Activated naive CD4-positive, alpha-beta T cell treated with anti-CD3 and anti-CD28 coated beads, Interleukin-2, amount 10 ng/mL, durations not matched to agents 7 days and 5 days (primary cell): Measurements from ENCODE around the gene ZNF619.

Experiments used
- CTCF ChIA-PET: fragments of 350-600 bp; sonication (Branson Sonifier 250); formaldehyde crosslinking; loops from one replicate; lab custom pipeline; 2021; ENCODE audit warnings: antibody characterized with exemption; lab: Charles Lee
- DNase-seq: peaks from one replicate; pipeline ENCODE4 v3.0.0-alpha.2; 2020
- H3K27ac Mint-ChIP-seq: one replicate; pipeline ENCODE4 v1.8.0; 2021; ENCODE audit warnings: mild to moderate bottlenecking, moderate library complexity, mixed read lengths
- H3K27me3 Mint-ChIP-seq: one replicate; pipeline ENCODE4 v1.8.0; 2021; ENCODE audit warnings: mild to moderate bottlenecking, mixed read lengths
- H3K36me3 Mint-ChIP-seq: one replicate; pipeline ENCODE4 v1.8.0; 2021; ENCODE audit warnings: mixed read lengths
- H3K4me1 Mint-ChIP-seq: one replicate; pipeline ENCODE4 v1.8.0; 2021; ENCODE audit warnings: mixed read lengths
- H3K4me3 Mint-ChIP-seq: one replicate; pipeline ENCODE4 v1.8.0; 2021; ENCODE audit warnings: mild to moderate bottlenecking, moderate library complexity, mixed read lengths
- H3K9me3 Mint-ChIP-seq: one replicate; pipeline ENCODE4 v1.8.0; 2021; ENCODE audit warnings: mixed read lengths

Gene ZNF619

DNA sequence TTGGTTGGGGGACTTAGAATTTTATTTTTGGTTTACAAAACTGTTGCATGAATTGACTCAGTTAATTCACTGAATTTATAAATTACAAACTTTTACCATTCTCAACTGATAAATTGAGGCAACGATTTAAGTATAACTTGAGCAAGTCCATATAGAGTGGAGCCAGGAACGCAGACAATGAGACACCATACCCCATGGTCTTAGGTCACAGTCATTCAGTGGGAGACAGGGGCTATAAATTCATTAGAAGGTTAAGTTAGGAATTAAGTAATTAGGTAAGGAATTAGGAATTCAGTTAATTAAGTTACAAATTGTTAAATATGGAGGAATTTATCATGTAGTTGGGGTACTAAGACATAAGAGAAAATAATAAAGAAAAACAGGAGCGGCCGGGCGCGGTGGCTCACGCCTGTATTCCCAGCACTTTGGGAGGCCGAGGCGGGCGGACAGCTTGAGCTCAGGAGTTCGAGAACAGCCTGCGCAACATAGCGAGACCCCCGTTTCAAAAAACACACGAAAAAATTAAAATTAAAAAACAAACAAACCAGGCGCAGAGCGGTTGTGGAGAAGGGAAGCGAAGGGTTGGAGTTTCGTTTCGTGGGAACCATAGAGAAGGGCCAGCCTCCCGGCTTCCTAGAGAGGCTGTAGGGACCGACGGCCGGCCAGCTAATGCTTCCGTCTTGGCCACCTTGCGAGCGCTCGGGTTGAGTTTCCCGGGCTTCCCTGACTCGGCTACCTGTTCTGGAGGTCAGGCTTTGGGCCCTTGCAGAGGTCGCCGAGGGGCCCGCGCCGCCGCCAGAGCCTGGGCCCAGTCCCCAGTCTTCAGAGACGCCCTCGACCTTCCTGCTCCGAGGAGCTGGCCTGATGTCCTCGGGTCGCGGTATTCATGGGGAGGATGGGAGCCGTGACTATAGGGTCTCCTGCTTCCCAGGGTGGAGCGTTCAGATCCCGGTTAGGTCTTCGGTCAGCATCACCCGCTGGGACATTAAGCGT, at the start of gene ZNF619:
ZNF619 (plus strand) TSS at position 645 of the 993 bp plus-strand sequence. CDS start 858 bp downstream, outside the sequence.
- no peaks in the 10 kb centered on the region for H3K9me3 Mint-ChIP-seq
- peak within 1 kb of the TSS; percentile 61 for H3K27ac Mint-ChIP-seq
- peak; percentile 69 for DNase-seq
- peaks cover 8% of the 10 kb centered on the region for H3K27me3 Mint-ChIP-seq
- H3K4me3 Mint-ChIP-seq: peak within 1 kb of the TSS; percentile 82
- H3K36me3 Mint-ChIP-seq: peaks cover 25% of the 10 kb centered on the region
- H3K4me1 Mint-ChIP-seq: peaks cover 23% of the 10 kb centered on the region
- CTCF ChIA-PET: no interaction called here

DNA sequence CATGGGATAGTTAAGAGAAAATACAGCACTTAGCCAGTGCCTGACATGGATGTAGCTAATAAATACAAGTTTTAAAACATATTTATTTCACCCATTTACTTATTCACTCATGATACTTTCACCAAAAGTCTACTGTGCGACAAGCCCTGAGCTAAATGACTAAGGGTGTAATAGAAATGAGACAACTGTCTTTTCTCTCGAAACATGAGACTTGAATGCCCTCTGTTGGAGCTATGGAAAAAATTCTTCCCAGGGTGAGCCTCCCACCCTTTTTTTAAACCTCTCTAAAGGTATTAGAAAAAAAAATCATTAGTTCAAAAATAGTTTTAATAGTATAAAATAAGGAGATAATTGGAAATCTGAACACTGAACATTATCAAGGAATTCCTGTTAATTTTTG, 44.1 kb upstream of the ZNF619 start:
- no peak for DNase-seq
- Mint-ChIP-seq H3K4me1 (no peaks in the 10 kb centered on the region), H3K4me3 (no peak overlapping the region), H3K36me3 (no peaks in the 10 kb centered on the region), H3K27me3 (peaks cover 6% of the 10 kb centered on the region), H3K9me3 (no peaks in the 10 kb centered on the region), H3K27ac (no peak overlapping the region)
- CTCF ChIA-PET: no interaction called here

DNA sequence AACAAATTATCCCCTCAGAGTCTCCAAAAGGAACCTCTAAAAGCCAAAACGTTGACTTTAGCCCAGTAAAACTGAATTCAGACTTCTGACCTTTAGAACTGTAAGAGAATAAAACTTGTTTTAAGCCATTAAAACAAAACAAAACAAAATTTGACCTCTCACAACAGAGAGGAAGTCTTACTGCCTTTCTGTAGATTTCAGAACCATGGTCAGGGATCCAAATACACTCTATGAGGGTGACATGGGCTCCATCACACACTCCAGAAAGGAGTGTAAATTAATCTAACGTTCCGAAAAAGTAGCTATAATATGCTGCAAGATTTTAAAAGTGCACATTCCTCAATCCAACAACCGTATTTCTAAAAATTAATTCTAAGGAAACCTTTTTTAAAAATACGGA, 39.0 kb upstream of the ZNF619 start:
- Mint-ChIP-seq H3K4me1 (no peaks in the 10 kb centered on the region), H3K27ac (no peak overlapping the region), H3K36me3 (no peaks in the 10 kb centered on the region), H3K4me3 (no peak overlapping the region), H3K27me3 (no peaks in the 10 kb centered on the region), H3K9me3 (no peaks in the 10 kb centered on the region)
- CTCF ChIA-PET: no interaction called here
- DNase-seq: no peak

DNA sequence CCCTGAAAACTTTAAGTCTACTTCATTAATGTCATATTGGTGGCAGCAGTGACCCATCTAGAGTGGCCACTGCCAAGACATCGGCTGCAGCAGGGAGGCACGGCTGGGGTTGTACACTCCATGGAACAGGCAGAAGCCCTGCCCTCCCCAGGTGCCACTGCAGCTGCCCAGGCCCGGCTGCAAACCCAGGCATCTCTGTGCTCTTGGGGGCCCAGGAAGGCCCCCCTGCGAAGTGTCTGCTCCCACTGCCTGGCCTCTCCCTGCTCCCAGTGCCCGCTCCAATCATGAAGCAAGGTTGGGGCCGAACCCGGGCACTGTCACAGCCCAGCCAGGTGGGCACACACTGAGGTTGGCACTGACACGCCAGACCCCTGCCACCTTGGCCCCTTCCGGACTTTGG, 31.9 kb upstream of the ZNF619 start:
- Mint-ChIP-seq H3K27me3 (no peaks in the 10 kb centered on the region), H3K9me3 (no peaks in the 10 kb centered on the region), H3K36me3 (no peaks in the 10 kb centered on the region), H3K4me1 (no peaks in the 10 kb centered on the region), H3K27ac (no peak overlapping the region), H3K4me3 (no peak overlapping the region)
- CTCF ChIA-PET: no interaction called here
- no peak for DNase-seq

DNA sequence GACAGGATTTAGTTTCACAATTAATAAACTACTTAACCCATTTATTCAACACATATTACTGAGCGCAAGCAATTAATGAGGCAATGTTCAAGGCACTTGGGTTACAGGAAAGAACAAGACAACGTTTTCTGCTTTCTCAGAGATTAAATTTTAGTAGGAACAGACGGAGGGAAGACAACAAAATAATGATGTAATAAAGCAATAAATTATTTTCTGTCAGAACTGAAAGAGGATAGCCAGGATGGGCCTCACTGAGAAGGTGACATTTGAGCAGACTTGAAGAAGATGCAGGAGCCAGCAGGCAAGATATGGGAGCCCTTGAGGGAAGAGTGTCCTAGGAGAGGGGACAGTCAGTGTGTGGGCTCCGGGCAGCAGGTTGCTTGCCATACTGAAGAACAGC, 31.0 kb upstream of the ZNF619 start:
- no peak overlapping the region for H3K4me3 Mint-ChIP-seq
- no peaks in the 10 kb centered on the region for H3K27me3 Mint-ChIP-seq
- no peaks in the 10 kb centered on the region for H3K4me1 Mint-ChIP-seq
- CTCF ChIA-PET: no interaction called here
- H3K36me3 Mint-ChIP-seq: no peaks in the 10 kb centered on the region
- DNase-seq: no peak
- no peaks in the 10 kb centered on the region for H3K9me3 Mint-ChIP-seq
- H3K27ac Mint-ChIP-seq: no peak overlapping the region

DNA sequence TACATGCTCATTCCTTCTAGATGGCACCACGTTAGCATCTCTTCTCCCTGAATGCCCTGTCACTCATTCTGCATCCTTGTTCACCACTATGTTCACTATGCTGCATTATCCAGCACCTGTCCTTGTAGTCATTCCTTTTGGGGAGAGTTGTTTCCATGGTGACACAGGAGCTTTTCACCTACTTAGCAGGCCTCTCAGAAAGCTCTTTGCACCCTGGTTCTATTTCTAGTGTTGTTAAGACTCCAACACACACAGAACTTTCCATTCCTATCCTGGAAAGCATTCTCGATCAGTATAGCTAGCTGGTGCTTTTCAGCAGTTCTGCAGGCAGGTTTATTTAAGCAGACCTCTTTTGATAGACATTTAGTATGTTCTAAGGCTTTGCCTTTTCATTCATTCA, 26.5 kb upstream of the ZNF619 start:
- H3K27me3 Mint-ChIP-seq: peaks cover 4% of the 10 kb centered on the region
- H3K36me3 Mint-ChIP-seq: no peaks in the 10 kb centered on the region
- peaks cover 34% of the 10 kb centered on the region for H3K4me1 Mint-ChIP-seq
- no peak overlapping the region for H3K27ac Mint-ChIP-seq
- no peak overlapping the region for H3K4me3 Mint-ChIP-seq
- DNase-seq: no peak
- H3K9me3 Mint-ChIP-seq: no peaks in the 10 kb centered on the region
- CTCF ChIA-PET: no interaction called here

DNA sequence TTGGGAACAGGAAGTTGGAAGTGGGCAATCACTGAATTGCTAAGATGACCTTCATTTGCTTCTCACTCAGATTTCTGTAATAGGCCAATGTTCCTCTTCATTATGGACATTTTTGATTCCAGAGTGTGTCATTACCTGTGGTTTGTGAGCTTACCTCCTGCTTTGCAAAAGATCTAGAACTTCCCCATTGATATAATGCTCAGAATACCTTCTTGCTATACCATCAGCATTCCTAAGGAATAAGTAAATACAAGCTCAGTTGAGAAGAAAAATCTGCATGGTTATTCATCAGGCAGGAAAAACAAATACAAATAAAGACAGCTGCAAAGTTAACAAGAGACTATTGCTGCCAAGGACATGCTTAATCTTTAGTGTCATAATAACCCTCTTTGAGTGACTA, 25.4 kb upstream of the ZNF619 start:
- Mint-ChIP-seq H3K9me3 (no peaks in the 10 kb centered on the region), H3K27ac (no peak overlapping the region), H3K4me3 (peak overlapping the region; percentile 87), H3K4me1 (peaks cover 45% of the 10 kb centered on the region), H3K36me3 (no peaks in the 10 kb centered on the region), H3K27me3 (peaks cover 4% of the 10 kb centered on the region)
- no peak for DNase-seq
- CTCF ChIA-PET: no interaction called here

DNA sequence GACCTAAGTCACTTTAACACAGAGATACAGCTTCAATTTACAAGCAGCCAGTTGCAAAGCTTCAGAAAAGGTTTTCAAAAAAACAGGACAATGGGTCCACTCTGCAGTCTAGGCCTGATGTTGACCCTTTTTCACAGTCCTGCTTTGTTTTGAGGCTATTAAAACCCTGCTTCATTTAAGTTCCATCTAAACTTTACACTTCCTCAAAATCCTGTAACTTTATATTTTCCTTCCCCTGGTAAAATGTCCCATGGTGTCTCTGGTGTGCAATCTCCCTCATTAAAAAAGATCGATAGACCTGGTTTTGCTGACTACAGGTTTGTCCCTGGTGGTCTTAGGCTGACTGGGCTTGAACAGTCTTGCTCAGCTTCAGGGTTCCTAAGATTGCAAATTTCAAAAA, 24.9 kb upstream of the ZNF619 start:
- H3K4me3 Mint-ChIP-seq: peak overlapping the region; percentile 87
- H3K9me3 Mint-ChIP-seq: no peaks in the 10 kb centered on the region
- peaks cover 4% of the 10 kb centered on the region for H3K27me3 Mint-ChIP-seq
- CTCF ChIA-PET: interaction anchor here (0.9 kb wide), 1 partner anchor 125 kb away, joined by 4 read pairs; no protein-coding TSS in a partner anchor
- peak overlapping the region; percentile 98 for H3K27ac Mint-ChIP-seq
- no peaks in the 10 kb centered on the region for H3K36me3 Mint-ChIP-seq
- peaks cover 49% of the 10 kb centered on the region for H3K4me1 Mint-ChIP-seq
- no peak for DNase-seq

DNA sequence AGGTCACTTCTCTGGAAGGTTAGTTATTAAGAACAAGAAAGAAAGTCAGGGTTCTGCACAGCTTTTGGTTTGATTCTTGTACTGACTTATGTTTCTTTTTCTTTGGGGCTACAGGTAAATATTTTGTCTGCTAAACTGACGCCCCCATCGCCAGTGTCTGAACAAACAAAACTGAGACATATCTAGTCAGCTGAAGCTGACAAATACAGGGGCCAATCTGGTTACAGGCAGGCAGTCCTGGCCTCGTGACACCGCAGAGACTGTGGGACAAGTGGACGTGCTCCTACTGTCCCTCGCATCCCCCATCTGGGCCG, 24.4 kb upstream of the ZNF619 start:
- Mint-ChIP-seq H3K27me3 (peaks cover 4% of the 10 kb centered on the region), H3K4me1 (peaks cover 50% of the 10 kb centered on the region), H3K36me3 (no peaks in the 10 kb centered on the region), H3K9me3 (no peaks in the 10 kb centered on the region), H3K4me3 (peak overlapping the region; percentile 87), H3K27ac (peak overlapping the region; percentile 98)
- CTCF ChIA-PET: interaction anchor here (0.9 kb wide), 1 partner anchor 126 kb away, joined by 4 read pairs; no protein-coding TSS in a partner anchor
- DNase-seq: no peak

DNA sequence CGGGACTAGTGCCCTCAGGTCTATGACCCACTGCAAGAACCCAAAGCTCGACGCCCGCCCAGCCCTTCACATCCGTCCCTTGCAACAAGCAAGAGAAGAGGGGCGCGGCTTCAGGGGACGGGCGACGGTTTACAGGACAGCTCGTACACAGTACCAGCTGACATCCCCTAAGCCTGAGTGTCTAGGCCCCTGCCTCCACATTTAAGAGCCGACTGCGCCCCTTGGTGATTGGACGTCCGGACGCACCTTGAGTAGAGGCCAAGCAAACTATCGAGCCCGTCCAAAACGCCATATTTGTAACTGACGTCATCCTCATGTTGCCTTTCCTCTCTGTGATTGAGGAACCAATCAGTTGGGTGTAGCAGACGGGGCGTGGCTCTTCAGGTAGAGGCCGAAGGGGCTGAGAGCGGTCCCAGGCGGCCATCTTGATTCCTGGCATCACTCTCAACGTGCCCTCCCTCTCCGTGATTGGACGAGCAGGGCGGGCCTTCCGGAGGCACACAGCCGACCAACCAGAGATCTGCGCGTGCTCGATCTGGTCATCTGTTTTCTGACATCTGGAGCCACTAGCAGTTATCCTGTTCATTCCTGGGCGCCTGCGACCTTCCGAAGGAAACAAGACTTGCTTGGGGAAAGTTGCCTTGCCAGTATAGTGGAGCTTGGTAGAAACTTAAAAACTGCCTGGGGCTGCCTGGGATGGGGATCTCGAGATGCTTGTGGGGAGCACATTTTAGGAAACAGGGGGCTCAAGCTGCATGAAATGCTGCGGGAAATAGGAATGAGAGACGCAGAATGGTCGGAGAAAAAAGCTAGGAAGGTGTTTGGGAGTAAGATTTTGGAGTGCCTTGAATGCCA, 23.8 kb upstream of the ZNF619 start:
- Mint-ChIP-seq H3K36me3 (peaks cover 6% of the 10 kb centered on the region), H3K27me3 (peaks cover 4% of the 10 kb centered on the region), H3K27ac (peak overlapping the region; percentile 98), H3K4me3 (peak overlapping the region; percentile 87), H3K9me3 (no peaks in the 10 kb centered on the region), H3K4me1 (peaks cover 54% of the 10 kb centered on the region)
- CTCF ChIA-PET: interaction anchor here (0.6 to 1.3 kb wide), 3 partner anchors 12 to 126 kb away, joined by 3 to 4 read pairs (median 3); no protein-coding TSS in a partner anchor
- DNase-seq: peak; percentile 98

DNA sequence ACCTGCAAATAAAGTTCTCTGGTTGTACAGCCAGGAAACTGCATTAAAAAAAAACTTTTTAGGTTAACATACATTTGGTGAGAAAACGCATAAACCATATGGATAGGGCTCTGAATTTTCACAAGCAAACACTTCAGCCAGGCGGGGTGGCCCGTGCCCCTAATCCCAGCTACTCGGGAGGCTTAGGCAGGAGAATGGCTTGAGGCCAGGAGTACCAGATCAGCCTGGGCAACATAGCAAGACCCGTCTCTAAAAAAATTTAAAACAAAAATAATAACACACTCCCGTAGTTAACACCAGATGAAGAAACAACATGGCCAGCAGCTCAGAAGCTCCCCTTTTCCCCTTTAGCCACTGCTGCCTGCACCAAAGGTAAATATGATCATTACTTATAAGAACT, 23.0 kb upstream of the ZNF619 start:
- CTCF ChIA-PET: interaction anchor here (0.6 to 1.3 kb wide), 2 partner anchors 11 to 24 kb away, joined by 3 read pairs; no protein-coding TSS in a partner anchor
- Mint-ChIP-seq H3K4me3 (peak overlapping the region; percentile 87), H3K36me3 (peaks cover 14% of the 10 kb centered on the region), H3K9me3 (no peaks in the 10 kb centered on the region), H3K27ac (peak overlapping the region; percentile 98), H3K4me1 (peaks cover 62% of the 10 kb centered on the region), H3K27me3 (peaks cover 4% of the 10 kb centered on the region)
- DNase-seq: no peak

DNA sequence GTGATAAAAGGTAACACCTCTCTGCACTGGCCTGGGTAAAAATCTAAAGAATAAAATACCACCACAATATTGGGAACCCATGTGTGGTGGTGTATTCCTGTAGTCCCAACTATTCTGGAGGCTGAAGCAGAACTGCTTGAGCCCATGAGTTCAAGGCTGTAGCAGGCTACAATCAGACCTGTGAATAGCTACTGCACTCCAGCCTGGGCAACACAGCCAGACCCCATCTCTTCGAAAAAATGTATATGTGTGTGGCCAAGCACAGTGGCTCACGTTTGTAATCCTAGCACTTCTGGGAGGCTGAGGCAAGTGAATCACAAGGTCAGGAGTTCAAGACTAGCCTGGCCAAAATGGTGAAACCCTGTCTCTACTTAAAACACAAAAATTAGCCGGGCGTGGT, 21.6 kb upstream of the ZNF619 start:
- Mint-ChIP-seq H3K27ac (no peak overlapping the region), H3K36me3 (peaks cover 21% of the 10 kb centered on the region), H3K9me3 (no peaks in the 10 kb centered on the region), H3K27me3 (peaks cover 4% of the 10 kb centered on the region), H3K4me1 (peaks cover 71% of the 10 kb centered on the region), H3K4me3 (peak overlapping the region; percentile 81)
- DNase-seq: no peak
- CTCF ChIA-PET: no interaction called here

DNA sequence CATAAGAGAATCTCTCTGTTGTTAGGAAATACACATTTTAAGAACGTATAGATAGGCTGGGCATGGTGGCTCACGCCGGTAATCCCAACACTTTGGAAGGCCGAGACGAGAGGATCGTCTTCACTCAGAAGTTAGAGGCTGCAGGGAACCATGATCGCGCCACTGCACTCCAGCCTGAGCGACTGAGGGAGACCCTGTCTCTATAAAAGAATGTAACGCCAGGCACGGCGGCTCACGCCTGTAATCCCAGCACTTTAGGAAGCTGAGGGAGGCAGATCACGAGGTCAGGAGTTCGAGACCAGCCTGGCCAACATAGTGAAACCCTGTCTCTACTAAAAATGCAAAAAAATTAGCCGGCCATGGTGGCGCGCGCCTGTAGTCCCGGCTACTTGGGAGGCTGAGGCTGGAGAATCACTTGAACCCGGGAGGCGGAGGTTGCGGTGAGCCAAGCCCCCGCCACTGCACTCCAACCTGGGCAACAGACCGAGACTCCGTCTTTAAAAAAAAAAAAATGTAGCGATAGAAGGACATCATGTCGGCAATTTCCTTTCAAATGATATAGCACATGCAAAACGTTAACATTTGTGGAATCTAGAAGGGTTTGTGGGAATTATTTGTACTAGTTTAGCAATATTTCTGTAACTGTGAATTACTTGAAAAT, 20.5 kb upstream of the ZNF619 start:
- CTCF ChIA-PET: no interaction called here
- H3K36me3 Mint-ChIP-seq: peaks cover 27% of the 10 kb centered on the region
- H3K9me3 Mint-ChIP-seq: no peaks in the 10 kb centered on the region
- H3K27ac Mint-ChIP-seq: peak overlapping the region; percentile 90
- no peak for DNase-seq
- peak overlapping the region; percentile 81 for H3K4me3 Mint-ChIP-seq
- peaks cover 4% of the 10 kb centered on the region for H3K27me3 Mint-ChIP-seq
- H3K4me1 Mint-ChIP-seq: peaks cover 75% of the 10 kb centered on the region
